Measurements from ENCODE around the gene ALG14.
A peak's percentile ranks its signal among the peaks of the same experiment; 100 is the strongest.

ALG14 gene

DNA sequence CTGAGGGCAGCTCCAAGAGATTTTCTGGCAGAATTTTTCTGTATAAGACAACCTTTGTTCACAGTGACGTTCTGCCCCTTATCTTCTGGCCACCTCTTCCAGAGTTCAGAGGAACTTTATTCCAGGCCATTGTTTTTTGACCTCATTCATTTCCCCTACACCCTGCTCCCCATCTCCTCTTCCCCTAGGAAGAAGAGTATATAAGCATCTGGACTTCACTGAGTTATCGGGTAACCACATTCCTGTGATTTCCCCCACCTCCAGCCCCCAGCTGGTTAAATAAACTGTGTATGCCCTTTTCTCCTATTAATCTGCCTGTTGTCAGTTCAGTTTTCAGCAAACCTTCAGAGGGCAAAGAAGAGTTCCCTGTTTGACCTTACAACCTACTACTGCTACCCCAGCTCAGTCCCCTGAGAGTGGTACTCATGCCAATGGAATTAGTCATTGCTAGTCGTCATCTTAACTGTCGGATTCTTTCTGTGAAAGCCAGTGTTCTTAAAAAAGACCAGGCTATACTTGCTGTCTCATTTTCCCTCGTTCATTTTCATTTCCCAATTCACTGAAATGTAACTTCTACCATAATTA is 14.3 kb upstream of the ALG14 start:
- TF ChIP-seq, protein P1, sequence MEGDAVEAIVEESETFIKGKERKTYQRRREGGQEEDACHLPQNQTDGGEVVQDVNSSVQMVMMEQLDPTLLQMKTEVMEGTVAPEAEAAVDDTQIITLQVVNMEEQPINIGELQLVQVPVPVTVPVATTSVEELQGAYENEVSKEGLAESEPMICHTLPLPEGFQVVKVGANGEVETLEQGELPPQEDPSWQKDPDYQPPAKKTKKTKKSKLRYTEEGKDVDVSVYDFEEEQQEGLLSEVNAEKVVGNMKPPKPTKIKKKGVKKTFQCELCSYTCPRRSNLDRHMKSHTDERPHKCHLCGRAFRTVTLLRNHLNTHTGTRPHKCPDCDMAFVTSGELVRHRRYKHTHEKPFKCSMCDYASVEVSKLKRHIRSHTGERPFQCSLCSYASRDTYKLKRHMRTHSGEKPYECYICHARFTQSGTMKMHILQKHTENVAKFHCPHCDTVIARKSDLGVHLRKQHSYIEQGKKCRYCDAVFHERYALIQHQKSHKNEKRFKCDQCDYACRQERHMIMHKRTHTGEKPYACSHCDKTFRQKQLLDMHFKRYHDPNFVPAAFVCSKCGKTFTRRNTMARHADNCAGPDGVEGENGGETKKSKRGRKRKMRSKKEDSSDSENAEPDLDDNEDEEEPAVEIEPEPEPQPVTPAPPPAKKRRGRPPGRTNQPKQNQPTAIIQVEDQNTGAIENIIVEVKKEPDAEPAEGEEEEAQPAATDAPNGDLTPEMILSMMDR (IDR thresholded peaks at IDR 0.05; ENCODE audit: low read depth, low read length, missing control alignments): no peak
- H3K4me3 ChIP-seq (ENCODE audit: low read depth, low read length): no peak overlapping the region
- DNase-seq (ENCODE audit: low read depth): no peak

DNA sequence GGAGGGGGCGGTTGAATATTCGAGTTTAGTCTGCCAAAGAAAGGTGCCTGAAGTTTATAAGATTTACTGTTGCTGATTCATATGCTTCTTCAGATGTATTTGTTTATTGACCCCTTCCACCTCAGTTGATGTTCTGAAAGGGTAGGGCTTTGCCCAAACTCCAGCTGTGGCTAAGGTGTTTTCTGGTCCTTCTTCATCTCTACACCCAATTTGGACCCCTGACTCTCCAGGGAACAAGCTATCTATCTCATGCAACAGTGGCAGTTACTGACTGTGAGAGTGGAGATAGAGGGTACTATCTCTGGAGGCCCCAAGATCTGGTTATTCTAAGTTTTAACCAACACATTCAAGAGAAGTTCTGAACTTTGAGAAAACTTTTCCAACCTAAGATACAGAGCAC is 12.6 kb upstream of the ALG14 start:
- no peak overlapping the region for H3K4me3 ChIP-seq (ENCODE audit: low read depth, low read length)
- DNase-seq (ENCODE audit: low read depth): no peak
- TF ChIP-seq, protein P1 (IDR thresholded peaks at IDR 0.05; ENCODE audit: low read depth, low read length, missing control alignments): no peak

DNA sequence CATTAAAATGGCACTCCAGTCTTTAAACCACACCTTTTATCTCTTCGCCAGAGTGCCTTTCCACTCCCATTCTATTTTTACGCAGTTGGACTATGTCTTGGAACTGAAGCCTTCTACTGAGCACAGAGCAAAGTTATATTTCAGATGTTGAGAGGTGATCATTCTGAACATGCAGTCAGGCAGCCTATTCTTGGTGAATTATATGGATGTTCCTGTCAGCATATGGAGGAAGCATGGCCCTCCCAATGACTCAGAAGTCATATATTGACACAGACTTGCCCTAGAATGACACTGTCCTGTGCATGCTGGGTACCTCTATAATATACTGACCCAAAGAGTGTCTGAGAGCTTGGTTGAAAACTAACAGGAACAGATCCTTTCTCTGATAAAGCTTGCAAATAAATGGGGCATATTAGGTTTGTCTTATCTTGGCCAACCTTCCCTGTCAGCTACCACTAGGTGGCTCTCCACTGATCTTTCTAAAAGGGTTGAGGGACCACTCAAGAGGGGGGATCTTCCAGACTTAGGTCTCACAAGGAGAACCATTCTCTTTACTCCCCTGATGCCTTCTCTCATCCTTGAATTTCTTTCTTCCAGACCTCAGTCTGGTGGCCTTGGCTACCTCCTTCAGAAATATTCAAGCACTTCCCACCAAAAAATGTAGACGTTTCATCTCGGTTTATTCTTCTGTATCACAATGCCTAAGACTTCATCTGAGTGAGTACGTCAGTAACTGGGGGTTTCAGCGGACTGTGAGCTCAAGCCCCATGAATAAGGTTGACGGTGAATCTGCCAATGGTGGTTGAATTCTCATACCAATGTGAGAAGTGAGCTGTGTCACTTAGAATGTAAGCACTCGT is 11.8 kb upstream of the ALG14 start:
- no peak overlapping the region for H3K4me3 ChIP-seq (ENCODE audit: low read depth, low read length)
- TF ChIP-seq, protein P1 (IDR thresholded peaks at IDR 0.05; ENCODE audit: low read depth, low read length, missing control alignments): peak; percentile 82
- no peak for DNase-seq (ENCODE audit: low read depth)

GRCh38 chr1:95080879-95081278 is 8.1 kb upstream of the ALG14 start:
- H3K4me3 ChIP-seq (ENCODE audit: low read depth, low read length): no peak overlapping the region
- DNase-seq (ENCODE audit: low read depth): no peak
- TF ChIP-seq, protein P1 (IDR thresholded peaks at IDR 0.05; ENCODE audit: low read depth, low read length, missing control alignments): no peak

DNA sequence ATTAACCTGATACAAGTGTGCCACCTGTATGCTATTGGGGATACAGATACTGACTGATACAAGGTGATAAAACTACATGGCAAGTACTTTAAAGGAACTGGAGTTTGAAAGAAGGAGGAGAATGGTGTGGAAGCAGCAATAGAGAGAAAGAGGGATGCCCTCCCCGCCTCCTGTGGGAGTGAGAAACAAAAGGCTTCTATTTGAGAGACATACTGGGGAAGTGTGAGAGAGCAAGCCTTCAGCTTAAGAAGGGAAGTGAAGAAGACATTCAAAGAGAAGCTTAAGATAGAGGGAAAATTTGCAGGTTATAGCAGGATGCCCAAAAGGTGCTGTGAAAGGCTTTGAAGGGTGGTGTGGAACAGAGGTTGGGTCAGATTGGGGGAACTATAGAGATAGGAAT is 7.7 kb upstream of the ALG14 start:
- TF ChIP-seq, protein P1 (IDR thresholded peaks at IDR 0.05; ENCODE audit: low read depth, low read length, missing control alignments): no peak
- H3K4me3 ChIP-seq (ENCODE audit: low read depth, low read length): no peak overlapping the region
- DNase-seq (ENCODE audit: low read depth): no peak

DNA sequence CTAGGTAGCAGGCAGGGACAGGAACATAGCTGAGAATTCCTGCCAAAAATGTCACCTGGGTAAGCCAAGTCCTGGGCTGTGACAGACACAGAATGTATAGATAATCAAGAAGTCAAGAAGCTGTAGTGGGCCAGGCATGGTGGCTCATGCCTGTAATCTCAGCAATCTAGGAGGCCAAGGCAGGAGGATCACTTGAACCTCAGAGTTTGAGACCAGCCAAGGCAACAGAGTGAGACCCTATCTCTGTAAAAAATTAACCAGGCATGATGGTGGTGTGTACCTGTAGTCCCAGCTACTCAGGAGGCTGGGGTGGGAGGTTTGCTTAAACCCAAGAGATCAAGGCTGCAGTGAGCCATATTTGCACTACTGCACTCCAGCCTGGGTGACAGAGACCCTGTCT is 3.3 kb upstream of the ALG14 start:
- no peak for DNase-seq (ENCODE audit: low read depth)
- no peak overlapping the region for H3K4me3 ChIP-seq (ENCODE audit: low read depth, low read length)
- TF ChIP-seq, protein P1 (IDR thresholded peaks at IDR 0.05; ENCODE audit: low read depth, low read length, missing control alignments): no peak
